GM21723 (cell line): ENCODE results near the gene IL15RA.
"Not testable (repeated sequence)": the region's sequence is repeated elsewhere in the genome, so short reads cannot be mapped to it uniquely, and the experiment has no call there.

Experiments used
- ATAC-seq: cut with Tn5 transposase; IDR thresholded peaks from one replicate; pipeline ENCODE4 v1.9.1; 2021; ENCODE audit warnings: mild to moderate bottlenecking, moderate library complexity; ENCODE audit not compliant: unreplicated experiment

IL15RA gene

DNA sequence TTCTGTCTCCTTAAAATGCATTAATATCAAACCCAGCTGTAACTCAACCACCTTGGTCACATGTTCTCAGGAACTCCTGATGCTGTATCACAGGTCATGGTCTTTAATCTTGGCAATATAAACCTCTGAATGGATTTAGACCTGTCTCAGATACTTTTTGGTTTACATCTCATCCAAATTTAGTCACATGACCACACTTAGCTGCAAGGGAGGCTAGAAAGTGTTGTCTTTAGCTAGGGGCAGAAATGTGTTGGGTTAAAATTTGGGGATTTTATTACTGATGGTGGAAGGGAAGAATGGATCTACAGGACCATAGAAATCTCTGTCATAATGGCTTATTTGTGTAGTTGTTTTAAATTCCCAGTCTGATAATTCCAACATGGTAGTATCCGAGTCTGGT lies 29.6 kb upstream of the IL15RA start:
- ATAC-seq, result no peak

GRCh38 chr10:6006546-6006945 lies 29.2 kb upstream of the IL15RA start:
- no peak for ATAC-seq

DNA sequence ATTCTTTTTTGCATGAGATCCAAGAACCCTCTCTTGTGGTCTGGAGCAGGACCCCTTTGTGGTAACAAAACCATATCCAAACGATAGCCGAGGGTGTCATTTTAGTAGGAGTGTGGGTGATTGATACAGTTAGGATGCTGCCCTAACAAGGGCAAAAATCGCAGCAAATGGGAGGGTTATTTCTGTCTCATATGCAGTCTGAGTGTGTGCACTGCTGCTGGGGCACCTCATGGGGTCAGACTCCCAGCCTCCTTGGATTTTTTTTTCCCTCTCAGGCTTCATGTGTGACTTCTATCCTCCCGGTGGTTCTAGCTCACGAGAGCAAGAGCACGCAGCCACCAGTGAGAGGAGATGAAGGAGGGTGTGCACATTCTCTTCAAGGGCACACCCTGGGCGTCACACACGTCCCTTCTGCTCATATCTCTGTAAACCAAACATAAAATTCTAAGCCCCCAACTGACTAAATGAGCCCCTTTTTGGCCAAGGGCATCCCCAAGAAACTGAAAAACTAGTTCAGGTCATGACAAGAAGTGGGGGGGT lies 28.6 kb upstream of the IL15RA start:
- no peak for ATAC-seq

GRCh38 chr10:6005161-6005804 lies 27.9 kb upstream of the IL15RA start:
- ATAC-seq, result not testable (repeated sequence)

GRCh38 chr10:6002809-6003510 lies 25.6 kb upstream of the IL15RA start:
- peak; percentile 52 for ATAC-seq

- no peak for ATAC-seq
Observed at GRCh38 chr10:5999440-6000165, 22.3 kb upstream of the IL15RA start.

- no peak for ATAC-seq
Observed at GRCh38 chr10:5996696-5997095, 19.4 kb upstream of the IL15RA start.

- no peak for ATAC-seq
Observed at GRCh38 chr10:5992398-5992797, 15.1 kb upstream of the IL15RA start.

GRCh38 chr10:5991708-5992107 lies 14.4 kb upstream of the IL15RA start:
- no peak for ATAC-seq

DNA sequence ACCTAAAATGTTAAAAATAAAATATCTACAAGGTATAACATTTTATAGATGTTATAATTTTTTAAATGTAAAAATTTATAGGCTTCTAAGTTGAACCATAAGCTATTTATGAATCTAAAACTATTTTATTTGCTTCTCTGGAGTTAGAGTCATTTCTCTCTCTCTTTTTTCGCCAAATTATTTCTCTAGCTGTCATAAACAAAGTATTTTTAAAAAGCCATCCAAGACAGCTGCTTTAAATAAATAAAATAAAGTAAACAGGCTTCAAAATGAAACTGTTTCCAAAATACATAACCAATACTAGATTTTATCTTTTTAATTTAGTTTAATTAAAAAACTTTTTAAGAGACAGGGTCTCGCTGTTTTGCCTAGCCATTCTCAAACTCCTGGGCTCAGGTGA lies 12.4 kb upstream of the IL15RA start:
- ATAC-seq, result no peak

DNA sequence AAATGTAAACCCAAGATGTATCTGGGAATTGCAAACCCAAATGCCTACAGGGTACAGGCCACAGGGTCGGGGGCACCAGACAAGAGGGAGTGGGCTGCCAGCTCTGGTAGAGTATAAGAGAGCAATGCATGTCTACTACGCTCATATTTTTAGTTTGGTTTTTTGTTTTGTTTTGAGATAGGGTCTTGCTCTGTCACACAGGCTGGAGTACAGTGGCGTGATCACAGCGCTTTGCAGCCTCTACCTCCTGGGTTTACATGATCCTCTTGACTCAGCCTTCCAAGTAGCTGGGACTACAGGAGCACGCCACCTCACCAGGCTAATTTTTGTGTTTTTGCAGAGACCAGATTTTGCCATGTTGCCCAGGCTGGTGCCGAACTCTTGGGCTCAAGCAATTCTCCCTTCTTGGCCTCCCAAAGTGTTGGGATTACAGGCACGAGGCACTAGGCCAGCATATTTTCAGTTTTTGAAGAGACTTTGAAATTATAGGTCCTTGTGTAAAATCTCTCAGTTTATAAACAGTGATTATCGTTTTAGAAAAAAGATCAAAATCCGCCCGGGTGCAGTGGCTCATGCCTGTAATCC lies 11.1 kb upstream of the IL15RA start:
- no peak for ATAC-seq

DNA sequence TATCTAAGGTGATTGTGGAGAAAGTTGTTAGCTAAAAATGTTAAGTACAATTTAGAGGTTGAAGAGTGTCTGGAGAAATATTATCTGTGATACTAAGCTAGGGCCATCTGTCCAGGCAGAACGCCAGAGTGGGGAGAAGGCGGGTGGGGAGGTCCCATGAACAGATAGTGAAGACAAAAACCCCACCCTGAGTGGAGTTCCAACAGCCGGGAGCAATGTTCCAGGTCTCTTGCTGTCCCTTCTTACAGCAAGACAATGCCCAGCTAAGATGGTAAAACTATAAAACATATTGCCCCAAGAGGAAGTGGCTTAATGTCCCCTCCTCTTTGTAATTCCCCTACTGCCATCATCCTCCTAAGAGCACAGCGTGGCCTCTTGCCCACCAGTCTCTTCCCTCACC lies 10.4 kb upstream of the IL15RA start:
- no peak for ATAC-seq

- no peak for ATAC-seq
Observed at GRCh38 chr10:5985029-5985428, 7.7 kb upstream of the IL15RA start.

DNA sequence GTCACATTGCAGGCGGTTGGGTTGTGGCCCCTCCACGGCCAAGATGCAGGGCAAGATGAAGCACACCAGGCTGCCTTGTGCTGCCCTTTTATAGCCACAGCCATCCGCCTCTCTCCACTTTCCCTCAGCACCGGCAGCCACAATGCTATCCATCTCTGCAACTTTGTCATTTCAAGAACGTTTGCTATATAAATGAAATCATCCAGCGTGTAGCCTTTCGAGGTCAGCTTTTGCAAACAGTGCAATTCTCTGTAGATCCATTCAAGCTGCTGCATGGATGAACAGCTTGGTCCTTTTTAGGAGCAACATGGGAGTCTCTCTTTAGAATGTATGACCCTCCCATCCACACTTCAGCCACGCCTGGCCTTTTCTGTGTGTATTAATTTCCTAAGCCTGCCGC lies 6.4 kb upstream of the IL15RA start:
- ATAC-seq, result no peak

GRCh38 chr10:5981529-5981928 lies 4.2 kb upstream of the IL15RA start:
- no peak for ATAC-seq

- no peak for ATAC-seq
Observed at GRCh38 chr10:5978230-5978489, 817 bp upstream of the IL15RA start.

DNA sequence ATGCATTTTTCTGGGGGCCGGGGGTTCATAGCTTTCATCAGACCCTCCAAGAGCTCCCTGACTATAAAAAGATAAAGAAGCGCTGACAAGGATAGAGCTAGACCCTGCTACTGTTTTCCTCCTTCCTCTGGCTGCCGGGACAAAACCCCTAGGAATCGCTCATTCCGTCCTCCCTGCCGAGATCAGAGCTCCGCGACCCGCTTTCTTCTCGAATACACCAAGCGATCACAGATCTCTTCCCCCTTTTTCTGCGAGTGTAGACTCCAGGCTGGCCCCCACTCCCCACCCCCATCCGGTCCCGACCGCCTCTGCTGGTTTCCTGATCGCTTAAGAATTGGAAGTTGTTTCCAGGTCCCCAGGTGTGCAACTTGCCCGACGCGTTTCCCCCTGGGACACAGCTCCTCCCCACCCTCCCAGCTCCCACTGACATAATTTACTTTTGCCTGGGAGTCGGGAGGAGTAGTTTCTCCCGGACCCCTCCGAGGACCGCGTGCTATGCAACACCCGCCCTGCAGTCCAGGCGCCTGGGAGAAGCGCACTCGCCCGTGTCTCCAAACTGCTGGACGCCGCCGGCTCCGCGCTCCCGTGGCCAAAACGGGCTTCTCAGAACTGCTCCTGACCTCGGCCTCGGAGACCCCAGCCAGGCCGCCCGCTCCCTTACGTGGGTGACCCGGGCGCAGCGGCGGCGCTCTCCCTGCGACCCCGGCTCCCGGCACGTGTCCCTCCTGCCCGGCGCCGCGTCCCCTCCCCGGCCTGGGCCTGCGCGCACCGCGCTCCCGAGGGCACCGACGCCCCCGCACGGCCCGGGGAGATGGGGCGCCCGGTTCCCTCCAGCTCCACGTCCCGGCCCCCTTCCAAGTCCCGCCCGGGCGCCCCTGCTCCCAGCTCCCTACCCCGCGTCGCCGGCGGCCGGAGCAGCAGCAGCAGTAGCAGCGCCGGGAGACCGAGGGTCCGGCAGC lies 552 bp downstream of the IL15RA start:
- ATAC-seq, result peak; percentile 18

GRCh38 chr10:5975641-5976473 lies 1.5 kb downstream of the IL15RA start:
- ATAC-seq, result peak; percentile 56

GRCh38 chr10:5973069-5973468 lies 4.3 kb downstream of the IL15RA start:
- ATAC-seq, result no peak

GRCh38 chr10:5971886-5972285 lies 5.5 kb downstream of the IL15RA start:
- no peak for ATAC-seq
